CD4-positive, alpha-beta T cell treated with Interleukin-15 for 1 hour (primary cell): ENCODE measurements around the gene TMC2.

ENCODE experiments used
- DNase-seq: peaks from one replicate; pipeline ENCODE4 v3.0.0-alpha.2; 2020

The TMC2 gene

DNA sequence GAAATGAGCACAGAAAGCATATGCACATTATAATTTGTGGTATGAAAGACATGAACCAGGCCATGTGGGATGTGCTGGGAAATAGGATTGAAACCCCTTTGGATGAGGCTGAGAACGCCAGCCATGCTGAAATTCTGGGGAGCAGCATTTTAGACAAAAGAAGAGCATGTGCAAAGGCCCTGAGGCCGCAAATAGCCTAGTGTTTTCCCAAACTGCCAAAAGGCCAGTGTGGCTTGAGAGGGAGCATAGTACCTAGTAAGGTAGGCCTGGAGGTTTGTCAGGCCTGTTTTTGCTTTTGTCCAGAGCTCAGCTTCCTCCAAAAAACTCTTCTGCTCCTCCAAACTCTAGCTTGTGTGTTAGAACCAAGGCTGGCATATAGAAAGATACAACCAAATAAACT, 58.7 kb downstream of the TMC2 start:
- DNase-seq = no peak

DNA sequence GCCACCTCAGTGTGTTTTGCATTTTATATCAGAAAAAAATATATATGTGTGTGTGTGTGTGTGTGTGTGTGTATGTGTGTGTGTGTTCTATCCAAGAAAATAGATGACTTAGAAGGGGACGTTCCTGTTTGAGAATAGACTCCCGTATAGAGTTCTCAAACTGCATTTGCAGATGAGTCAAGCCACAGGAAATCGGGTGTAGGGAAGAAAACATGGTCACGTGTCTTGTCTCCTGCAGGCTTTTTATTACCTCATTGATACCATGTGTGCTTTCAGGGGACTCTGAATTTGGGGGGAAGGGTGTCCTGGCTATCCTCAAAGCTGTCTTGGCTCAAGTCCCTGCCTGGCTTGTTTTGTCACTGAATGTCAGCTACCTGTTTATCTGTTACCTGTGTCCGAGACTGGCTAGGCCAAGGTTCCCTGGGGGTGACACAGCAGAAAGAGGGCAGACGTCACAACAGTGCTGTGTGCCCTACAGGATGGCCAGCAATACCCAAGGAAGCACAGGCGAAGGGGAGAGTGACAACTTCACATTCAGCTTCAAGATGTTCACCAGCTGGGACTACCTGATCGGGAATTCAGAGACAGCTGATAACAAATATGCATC, 60.4 kb downstream of the TMC2 start:
- DNase-seq = no peak

DNA sequence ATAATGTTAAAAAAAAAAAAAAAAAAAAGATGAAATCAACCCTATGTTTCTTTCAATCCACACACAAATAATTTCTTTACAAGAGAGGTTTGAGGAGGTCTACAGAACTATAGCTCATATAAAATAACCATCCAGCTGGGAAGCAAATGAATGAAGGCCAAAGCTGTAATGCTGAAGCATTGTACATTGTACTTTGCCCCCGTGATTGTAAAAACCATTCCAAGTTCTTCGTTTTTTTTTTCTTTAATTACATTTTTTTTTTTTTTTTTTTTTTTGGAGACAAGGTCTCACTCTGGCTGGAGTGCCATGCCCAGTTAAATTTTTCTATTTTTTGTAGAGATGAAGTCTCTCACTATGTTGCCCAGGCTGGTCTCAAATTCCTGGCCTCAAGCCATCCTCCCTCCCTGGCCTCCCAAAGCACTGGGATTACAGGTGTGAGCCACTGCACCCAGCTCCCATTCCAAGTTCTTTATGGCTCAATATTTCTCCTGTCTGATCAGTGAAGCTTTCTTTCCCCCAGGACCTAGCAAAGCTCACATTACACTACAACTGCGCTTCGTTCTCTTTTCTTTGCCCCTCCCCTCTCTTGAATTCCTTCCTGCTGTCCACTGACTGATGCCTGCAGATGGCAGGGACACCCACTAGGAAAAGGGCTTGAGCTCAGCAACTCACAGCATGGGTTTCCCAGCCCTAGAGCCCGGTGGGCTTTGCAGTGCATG, 63.1 kb downstream of the TMC2 start:
- DNase-seq = no peak

DNA sequence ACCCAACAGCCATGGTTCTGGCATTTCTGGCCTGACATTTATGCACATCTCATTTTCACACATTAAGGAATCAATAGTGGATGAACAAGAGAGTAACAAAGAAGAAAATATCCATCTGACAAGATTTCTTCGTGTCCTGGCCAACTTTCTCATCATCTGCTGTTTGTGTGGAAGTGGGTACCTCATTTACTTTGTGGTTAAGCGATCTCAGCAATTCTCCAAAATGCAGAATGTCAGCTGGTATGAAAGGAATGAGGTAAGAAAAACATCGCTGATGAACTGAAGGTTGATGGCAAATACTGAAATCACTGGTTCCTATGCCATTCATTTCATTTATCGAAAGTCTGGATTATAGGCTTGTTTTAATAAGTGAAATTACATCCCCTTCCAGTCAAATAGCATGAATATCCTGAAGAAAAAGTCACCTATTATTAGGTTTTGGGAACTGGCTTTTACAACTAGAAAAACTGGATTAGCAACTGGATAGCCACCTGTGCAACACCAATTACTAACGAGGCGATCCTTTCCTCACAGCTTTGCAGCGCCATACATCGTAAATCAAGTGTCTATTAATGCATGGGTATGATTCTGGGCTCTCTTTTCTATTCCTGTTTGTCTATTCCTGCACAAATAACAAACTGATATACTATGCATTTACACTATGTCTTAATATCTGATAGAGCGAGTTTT, 65.8 kb downstream of the TMC2 start:
- no peak for DNase-seq

DNA sequence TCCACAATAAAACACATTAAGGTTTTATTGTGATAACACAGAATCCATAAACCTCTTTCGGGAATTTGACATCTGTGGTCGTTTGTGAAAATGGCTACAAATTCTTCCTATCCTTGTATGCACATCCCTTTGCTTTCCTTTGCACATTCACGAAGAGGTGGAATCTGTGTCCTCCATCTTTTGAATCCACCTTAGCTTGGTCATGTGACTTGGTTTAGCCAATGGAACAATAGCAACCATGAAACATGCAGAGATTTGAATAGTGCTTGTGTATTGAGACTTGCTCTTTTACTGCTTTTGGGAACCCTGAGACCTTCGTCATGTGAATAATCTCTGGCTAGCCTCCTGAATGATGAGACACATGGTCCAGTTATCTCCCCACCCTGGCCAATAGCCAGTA, 66.4 kb downstream of the TMC2 start:
- no peak for DNase-seq

DNA sequence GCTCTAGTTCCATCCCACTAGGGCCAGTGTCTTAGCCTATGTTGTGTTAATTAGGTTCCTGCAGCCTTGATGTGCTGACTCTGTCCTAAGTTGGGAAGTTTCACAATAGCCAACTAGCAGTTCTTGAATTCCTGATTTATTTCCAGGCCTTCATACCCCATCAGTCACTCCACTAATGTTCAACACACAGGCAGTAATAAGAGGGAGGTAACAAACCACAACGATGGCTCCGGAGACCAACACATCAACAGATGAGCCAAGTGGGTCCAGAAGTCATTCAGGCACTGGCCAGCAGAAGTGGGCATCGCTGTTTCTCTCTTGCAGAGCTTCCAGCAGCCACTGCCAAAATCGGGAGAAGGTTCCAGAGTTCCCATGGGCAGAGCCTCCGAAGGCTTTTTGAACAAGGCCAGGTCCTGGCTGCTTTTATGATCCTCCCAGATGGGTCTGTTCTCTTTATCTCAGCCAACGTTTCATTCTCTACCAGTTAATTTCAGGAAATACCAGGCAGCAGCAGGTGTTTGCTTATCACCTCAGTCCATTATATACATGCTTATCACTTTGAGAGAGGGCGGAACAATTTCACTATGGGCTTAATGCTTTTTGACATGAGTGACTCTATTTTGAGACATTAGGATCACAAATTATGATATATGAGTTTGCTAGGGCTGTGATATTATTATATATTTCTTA, 67.6 kb downstream of the TMC2 start:
- DNase-seq = no peak

DNA sequence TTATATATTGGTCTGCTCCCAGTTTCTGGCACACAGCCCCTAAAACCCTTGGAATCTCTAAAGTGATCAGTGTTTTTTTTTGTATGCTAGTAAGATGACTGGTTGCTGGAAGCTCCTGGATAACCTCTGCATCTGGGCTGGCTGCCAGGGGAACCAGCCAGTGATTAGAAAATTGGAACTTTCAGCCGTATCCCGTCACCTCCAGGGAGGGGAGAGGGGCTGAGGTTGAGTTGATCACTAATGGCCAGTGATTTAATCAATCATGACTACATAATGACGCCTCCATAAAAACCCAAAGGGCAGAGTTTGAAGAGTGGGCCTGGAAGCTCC, 68.1 kb downstream of the TMC2 start:
- DNase-seq = no peak

DNA sequence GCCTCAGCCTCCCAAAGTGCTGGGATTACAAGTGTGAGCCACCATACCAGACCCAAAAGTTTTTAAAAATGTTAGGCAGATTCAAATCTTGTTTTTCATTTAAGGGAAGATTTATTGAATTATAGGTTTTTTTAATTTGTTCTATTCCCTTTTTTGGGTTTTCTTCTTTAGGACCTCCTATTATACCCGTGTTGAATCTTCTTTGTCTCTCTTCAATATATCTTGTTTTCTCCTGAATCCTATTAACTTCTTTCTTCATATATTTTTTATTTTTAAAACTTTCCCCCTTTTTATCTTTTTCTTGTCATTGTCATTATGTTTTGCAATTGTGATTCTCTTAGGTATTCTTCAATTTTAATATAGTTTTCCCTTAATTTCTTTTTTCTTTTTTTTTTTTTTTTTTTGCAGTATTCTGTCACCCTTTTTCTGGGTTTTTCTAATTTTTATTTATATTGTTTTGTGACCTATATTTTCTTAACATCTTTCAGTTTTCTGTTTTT, 70.2 kb downstream of the TMC2 start:
- no peak for DNase-seq

DNA sequence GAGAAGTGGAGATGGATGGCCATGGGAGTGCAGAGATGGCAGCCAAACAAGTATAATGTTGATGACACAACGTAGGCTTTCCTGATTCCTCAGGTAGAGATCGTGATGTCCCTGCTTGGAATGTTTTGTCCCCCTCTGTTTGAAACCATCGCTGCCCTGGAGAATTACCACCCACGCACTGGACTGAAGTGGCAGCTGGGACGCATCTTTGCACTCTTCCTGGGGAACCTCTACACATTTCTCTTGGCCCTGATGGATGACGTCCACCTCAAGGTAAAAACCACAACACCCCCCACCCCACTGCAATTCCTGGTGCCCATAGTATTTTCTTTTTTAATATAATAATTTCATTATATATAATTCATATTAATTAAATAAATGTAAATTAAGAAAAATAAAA, 74.0 kb downstream of the TMC2 start:
- no peak for DNase-seq

DNA sequence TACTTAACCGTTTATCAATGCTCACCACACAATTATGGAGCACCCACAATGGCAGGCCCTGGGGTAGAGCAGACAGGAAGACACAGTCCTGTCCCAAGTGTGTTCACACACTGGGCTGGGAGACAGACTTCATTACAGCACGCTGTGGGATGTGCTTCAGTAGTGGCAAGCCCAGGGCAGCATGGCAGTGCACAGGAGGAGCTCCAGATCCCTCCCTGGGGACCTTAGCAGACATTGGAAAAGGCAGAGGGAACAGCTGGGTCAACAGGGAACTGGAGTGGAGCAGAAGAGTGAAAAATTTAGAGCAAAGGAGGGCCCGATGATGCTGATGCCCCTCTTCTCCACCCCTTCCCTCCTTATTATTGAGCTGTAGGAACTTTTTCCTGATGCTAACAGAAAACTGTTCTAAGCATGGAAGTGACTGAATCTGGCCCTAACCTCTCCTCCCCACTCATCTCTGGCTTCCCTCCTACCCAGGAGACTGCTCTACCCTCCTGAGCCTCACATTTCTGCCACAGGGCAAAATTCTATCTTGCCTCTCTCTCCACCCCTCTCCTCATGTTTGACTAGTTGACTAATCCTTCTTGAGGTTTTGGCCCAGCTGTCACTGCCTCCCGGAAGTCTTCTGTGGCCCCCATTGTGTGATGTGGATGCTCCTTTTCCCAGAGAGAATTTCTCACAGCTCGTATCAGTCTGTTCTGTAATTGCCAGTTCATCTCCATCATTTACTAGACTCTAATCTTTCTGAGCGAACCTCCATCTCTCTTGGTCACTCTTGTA, 74.8 kb downstream of the TMC2 start:
- DNase-seq = no peak

DNA sequence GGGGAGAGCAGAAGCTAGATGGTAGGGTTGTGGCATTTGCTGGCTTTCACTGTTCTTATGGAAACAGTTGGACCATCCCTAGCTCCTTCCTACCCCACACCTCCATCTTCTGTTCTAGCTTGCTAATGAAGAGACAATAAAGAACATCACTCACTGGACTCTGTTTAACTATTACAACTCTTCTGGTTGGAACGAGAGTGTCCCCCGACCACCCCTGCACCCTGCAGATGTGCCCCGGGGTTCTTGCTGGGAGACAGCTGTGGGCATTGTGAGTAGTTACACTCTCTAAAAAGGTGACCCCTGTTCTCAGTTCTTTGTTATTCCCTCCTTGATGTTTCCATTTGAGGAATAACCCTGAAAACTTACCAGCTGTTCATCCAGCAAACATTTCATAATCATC, 75.7 kb downstream of the TMC2 start:
- DNase-seq = no peak

DNA sequence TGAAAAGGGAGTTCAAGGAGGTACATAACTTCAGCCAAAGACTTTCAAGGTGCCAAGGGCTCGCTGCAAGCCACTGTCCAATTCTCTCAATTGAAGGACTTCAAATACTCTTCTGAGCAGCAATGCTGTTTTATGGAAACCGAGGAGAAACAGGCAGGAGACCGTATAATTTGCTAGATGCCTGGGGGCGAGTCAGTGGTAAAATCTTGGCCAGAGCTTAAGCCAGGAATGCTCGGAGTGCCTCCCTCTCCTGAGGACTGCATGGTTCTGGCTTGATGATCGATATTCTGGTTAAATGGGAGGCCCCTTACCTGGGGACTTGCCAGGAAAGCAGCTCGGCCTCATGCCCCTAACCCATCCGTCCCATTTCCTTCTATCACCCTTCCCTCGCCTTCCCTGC, 80.3 kb downstream of the TMC2 start:
- DNase-seq = no peak

DNA sequence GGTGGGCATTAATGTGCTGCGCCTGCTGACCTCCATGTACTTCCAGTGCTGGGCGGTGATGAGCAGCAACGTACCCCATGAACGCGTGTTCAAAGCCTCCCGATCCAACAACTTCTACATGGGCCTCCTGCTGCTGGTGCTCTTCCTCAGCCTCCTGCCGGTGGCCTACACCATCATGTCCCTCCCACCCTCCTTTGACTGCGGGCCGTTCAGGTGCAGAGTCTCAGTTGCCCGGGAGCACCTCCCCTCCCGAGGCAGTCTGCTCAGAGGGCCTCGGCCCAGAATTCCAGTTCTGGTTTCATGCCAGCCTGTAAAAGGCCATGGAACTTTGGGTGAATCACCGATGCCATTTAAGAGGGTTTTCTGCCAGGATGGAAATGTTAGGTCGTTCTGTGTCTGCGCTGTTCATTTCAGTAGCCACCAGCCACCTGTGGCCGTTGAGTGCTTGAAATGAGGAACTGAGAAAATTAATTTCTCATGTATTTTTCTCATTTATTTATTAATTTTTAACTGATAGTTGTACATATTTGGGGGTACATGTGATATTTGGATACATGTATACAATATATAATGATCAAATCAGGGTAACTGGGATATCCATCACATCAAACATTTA, 80.8 kb downstream of the TMC2 start:
- no peak for DNase-seq

DNA sequence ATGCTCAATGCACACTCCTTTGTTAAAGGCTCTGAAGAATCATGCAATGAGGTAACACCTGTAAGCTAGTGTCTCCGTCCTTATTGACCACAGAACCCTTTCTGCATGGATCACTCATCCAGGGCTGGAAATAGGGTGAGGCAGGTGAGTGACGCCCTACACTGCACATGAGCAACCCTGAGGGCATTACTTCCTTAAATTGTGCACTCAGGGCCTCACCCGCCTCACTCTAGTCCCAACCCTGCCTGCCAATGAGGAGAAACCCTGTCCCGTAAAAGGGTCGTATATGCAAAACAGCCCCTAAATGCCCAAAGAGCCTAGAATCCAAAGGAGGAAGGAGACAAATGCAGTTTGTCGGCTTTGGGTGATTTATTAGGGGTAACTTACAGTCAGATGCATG, 82.4 kb downstream of the TMC2 start:
- DNase-seq = no peak

DNA sequence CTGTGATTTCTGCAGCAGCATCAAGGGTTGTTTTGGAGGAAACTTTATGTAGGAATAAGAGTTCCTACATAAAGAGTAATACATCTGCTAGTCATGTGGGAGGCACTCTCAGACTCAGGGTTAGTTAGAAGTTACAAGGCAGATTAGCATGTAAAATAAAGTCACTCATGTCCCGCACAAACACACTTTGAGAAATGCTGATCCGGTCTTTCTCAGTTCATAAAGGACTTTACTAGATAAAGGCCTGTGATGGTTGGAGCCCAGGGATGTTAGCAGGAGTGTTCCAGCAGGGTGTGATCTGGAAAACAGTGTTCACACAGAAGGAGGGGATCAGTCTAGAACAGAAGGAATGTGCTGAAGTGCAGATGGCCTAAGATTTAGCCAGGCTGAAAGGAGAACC, 83.0 kb downstream of the TMC2 start:
- DNase-seq = no peak

DNA sequence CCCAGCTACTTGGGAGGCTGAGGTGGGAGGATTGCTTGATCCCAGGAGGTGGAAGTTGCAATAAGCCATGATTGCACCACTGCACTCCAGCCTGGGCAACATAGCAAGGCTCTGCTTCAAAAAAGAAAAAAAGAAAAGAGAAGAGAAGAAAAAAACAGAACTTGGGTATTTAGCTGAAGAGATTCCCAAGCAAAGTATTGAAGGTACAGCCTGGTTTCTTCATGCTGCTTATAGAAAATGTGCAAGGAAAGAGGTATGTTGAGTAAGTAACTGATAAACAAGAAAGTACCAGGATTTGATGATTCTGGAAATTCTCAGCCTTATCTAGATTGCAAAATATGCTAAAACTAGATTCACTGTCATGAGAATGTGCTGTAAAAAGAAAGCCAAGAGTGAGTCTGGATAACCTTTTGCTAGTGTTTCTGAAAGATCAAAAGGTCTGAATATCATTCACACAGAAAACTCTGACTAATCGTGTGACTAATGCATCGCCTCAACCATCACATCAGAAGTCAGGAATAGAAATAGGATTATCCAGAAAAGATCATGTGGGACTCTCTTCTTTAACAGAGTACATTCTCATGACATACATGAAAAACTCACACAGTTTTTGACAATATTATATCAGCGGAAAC, 83.7 kb downstream of the TMC2 start:
- no peak for DNase-seq

DNA sequence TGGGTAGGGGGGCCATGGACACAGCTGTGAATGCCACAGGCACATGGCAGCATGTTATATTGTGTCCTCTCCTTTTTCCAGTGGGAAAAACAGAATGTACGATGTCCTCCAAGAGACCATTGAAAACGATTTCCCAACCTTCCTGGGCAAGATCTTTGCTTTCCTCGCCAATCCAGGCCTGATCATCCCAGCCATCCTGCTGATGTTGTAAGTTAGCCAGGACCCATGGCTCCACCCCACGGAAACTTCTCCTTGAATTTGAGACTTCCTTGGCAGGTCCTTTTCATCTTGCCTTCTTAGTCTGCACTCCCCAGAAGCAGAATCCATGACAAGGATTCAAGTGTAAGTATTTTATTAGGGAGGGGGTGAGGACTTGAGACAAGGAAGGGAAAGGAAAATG, 87.8 kb downstream of the TMC2 start:
- DNase-seq = no peak

DNA sequence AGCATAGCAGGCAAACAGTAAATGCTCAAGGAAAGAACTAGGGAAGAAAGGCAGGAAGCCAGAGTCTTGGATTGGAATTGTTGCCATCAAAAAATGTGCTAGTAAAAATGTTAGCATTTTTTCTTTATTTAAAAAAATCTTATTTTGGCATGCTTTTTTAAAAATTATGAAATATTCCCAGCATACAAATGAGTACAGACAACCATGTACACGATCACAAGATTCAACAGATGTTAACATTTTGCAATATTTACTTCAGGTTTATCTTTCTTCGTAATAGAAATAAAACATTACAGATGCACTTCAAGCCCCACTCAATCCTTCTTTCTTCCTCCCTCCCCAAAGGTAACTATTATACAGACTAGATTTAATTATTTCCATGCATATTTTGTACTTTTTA, 88.7 kb downstream of the TMC2 start:
- DNase-seq = no peak

DNA sequence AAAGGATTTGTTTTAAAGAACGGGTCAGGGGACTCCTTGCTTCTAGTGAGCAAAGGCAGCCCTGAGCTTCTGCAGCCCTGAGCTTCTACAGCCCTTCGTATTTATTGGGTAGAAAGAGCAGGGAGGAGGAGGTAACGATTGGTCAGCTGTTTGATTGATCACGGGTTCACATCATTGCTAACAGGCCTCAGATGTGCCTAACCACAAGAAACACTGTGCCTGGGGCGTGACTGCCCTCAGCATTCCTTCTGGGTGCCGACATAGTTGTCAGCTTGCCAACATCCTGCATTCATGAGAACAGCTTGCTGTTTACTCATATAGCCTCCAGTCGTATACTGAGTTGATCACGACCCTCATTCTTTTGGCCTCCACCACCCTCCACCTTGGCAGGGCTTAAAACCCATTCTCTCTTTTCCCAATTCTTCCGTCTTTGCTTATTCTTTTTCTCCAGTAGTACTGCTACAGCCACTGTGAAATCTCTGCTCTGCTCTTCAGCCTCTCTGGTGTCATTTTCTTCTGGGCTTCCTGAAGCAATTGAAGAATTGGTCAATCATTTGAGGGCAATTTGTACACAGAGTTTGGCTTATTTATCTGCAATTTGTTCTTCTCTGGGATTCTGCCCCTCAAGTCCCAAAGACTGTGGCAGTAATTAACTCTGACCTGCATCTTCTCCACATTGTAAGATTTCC, 90.6 kb downstream of the TMC2 start:
- DNase-seq = no peak

DNA sequence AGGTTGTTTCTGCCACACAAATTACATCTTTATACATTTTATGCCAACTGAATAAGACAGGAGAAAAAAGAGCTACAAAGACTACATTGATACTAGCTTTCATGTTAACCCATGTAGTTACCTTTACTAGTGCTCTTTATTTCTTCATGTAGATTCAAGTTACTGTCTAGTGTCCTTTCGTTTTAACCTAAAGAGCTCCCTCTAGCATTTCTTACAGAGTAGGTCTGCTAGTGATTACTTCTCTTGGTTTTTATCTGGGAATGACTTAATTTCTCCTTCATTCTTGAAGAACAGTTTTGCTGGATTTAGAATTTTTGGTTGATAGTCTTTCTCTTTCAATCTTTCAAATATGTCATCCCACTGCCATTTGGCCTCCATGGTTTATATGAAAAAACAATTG, 94.9 kb downstream of the TMC2 start:
- no peak for DNase-seq

DNA sequence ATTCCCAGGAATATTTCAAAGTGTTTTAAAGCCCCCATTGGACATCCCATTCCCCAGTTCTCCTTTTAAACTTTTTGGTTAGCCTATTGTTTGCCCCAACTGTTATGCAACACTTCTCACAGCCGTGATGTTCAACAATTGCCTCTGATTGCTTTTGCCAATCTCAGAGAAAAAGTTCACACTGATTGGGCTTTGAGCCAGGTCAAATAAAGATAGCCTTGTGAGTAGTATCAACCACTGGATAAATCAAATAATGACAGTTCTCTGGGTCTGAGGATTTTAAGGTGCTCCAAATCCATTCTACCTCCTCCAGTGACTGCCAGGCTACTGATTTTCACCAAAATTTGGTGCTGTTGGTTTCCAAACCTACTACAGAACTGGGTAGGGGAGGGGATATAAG, 97.0 kb downstream of the TMC2 start:
- DNase-seq = no peak

DNA sequence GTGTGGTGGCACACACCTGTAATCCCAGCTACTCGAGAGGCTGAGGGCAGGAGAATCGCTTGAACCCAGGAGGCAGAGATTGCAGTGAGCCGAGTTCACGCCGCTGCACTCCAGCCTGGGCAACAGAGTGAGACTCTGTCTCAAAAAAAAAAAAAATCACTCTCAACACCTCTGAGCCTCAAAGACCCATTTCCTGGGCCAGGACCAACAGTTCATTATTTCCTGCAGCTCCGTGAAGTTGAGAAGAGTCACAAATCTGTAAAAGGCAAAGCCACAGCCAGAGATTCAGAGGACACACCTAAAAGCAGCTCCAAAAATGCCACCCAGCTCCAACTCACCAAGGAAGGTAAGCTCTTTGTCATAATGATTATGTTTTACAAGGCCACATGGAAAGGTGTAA, 100.9 kb downstream of the TMC2 start:
- no peak for DNase-seq
